Stimulated activated CD8-positive, alpha-beta memory T cell treated with anti-CD3 and anti-CD28 coated beads, Interleukin-2, amount 100 ng/mL, for 48 hours (primary cell): ENCODE data around the gene JAKMIP1.
"Not testable (repeated sequence)": the region's sequence is repeated elsewhere in the genome, so short reads cannot be mapped to it uniquely, and the experiment has no call there.

Experiments
- DNase-seq, 2 donors: peaks; one replicate each; pipeline ENCODE4 v3.0.0-alpha.2; 2020; ENCODE audit warnings: low read depth in 2 of 2

JAKMIP1 gene

GRCh38 chr4:6013564-6013963 is 186.8 kb downstream of the JAKMIP1 start:
- DNase-seq, result no peak

- no peak for DNase-seq
These were observed 188.1 kb downstream of the JAKMIP1 start for GRCh38 chr4:6012200-6012599.

- no peak for DNase-seq
These were observed 188.7 kb downstream of the JAKMIP1 start for GRCh38 chr4:6011686-6012085.

GRCh38 chr4:6011271-6011671 is 189.1 kb downstream of the JAKMIP1 start:
- no peak for DNase-seq

GRCh38 chr4:6010789-6011188 is 189.6 kb downstream of the JAKMIP1 start:
- no peak for DNase-seq

- DNase-seq, result no peak
These were observed 190.9 kb downstream of the JAKMIP1 start for GRCh38 chr4:6009452-6009851.

GRCh38 chr4:6008766-6009385 is 191.5 kb downstream of the JAKMIP1 start:
- DNase-seq, result no peak

GRCh38 chr4:6008092-6008551 is 192.2 kb downstream of the JAKMIP1 start:
- no peak for DNase-seq

- DNase-seq, result no peak
These were observed 195.2 kb downstream of the JAKMIP1 start for GRCh38 chr4:6005175-6005574.

GRCh38 chr4:6003485-6003884 is 196.9 kb downstream of the JAKMIP1 start:
- DNase-seq, result not testable (repeated sequence)

GRCh38 chr4:6002926-6003325 is 197.4 kb downstream of the JAKMIP1 start:
- DNase-seq, result no peak

GRCh38 chr4:6002492-6002833 is 197.9 kb downstream of the JAKMIP1 start:
- no peak for DNase-seq

- no peak for DNase-seq
These were observed 198.5 kb downstream of the JAKMIP1 start for GRCh38 chr4:6001680-6002491.

- DNase-seq, result no peak
These were observed 200.5 kb downstream of the JAKMIP1 start for GRCh38 chr4:5999830-6000365.

- DNase-seq, result no peak
These were observed 201.0 kb downstream of the JAKMIP1 start for GRCh38 chr4:5999356-5999755.

GRCh38 chr4:5998333-5998936 is 201.9 kb downstream of the JAKMIP1 start:
- peak in 1 of 2 donors; percentile 8 for DNase-seq

- DNase-seq, result no peak
These were observed 203.7 kb downstream of the JAKMIP1 start for GRCh38 chr4:5996641-5997040.

- DNase-seq, result no peak
These were observed 204.3 kb downstream of the JAKMIP1 start for GRCh38 chr4:5995901-5996623.

- no peak for DNase-seq
These were observed 206.2 kb downstream of the JAKMIP1 start for GRCh38 chr4:5993876-5994811.

GRCh38 chr4:5993346-5993745 is 207.0 kb downstream of the JAKMIP1 start:
- not testable (repeated sequence) for DNase-seq

GRCh38 chr4:5992828-5993321 is 207.5 kb downstream of the JAKMIP1 start:
- DNase-seq, result no peak
